GM13976 (cell line): ENCODE results near the gene MRPL24.

Experiments
- DNase-seq: peaks from one replicate; pipeline ENCODE4 v3.0.0; 2012; ENCODE audit warnings: low spot score
- CTCF ChIP-seq: IDR thresholded peaks from 2 replicates; pipeline ENCODE4 v1.5.1; 2012; ENCODE audit warnings: borderline replicate concordance, mild to moderate bottlenecking; ENCODE audit not compliant: insufficient read depth; ENCODE audit errors: extremely low read depth, missing control alignments, control extremely low read depth
- in situ Hi-C: fragments of 300-500 bp; cut with MboI; formaldehyde crosslinking; loops from one replicate; pipeline ENCODE4 v1.12.0; 2022; ENCODE audit warnings: low sequenced_read_pairs, mixed read lengths, inconsistent platforms; ENCODE audit not compliant: unreplicated experiment

The MRPL24 gene

GRCh38 chr1:156777573-156777972 lies 36.7 kb upstream of the MRPL24 start:
- in situ Hi-C loops: no loop called here
- DNase-seq: no peak
- no peak for TF ChIP-seq CTCF

- in situ Hi-C loops: no loop called here
- no peak for DNase-seq
- no peak for TF ChIP-seq CTCF
These were observed 36.1 kb upstream of the MRPL24 start for GRCh38 chr1:156776942-156777341.

GRCh38 chr1:156775799-156776198 lies 34.9 kb upstream of the MRPL24 start:
- DNase-seq: no peak
- in situ Hi-C loops: no loop called here
- no peak for TF ChIP-seq CTCF

GRCh38 chr1:156773607-156774006 lies 32.7 kb upstream of the MRPL24 start:
- no peak for TF ChIP-seq CTCF
- no peak for DNase-seq
- in situ Hi-C loops: no loop called here

GRCh38 chr1:156772728-156773497 lies 32.0 kb upstream of the MRPL24 start:
- no peak for DNase-seq
- in situ Hi-C loops: no loop called here
- no peak for TF ChIP-seq CTCF

GRCh38 chr1:156772222-156772621 lies 31.3 kb upstream of the MRPL24 start:
- in situ Hi-C loops: no loop called here
- no peak for TF ChIP-seq CTCF
- no peak for DNase-seq
